Eye (tissue), 1 donor: ENCODE measurements around the gene TRAP1.

Experiments used
- DNase-seq: peaks from one replicate; pipeline ENCODE4 v3.0.0-alpha.2; 2015

Gene TRAP1

GRCh38 chr16:3712861-3713372 is 4.4 kb downstream of the TRAP1 start:
- DNase-seq, result no peak

- no peak for DNase-seq
Observed at GRCh38 chr16:3706253-3707012, 10.9 kb downstream of the TRAP1 start.

- no peak for DNase-seq
Observed at GRCh38 chr16:3702082-3702481, 15.2 kb downstream of the TRAP1 start.

GRCh38 chr16:3701531-3701930 is 15.8 kb downstream of the TRAP1 start:
- DNase-seq, result no peak

GRCh38 chr16:3698941-3699340 is 18.4 kb downstream of the TRAP1 start:
- DNase-seq, result no peak

GRCh38 chr16:3696425-3697218 is 20.7 kb downstream of the TRAP1 start:
- DNase-seq, result peak; percentile 25

- peak; percentile 45 for DNase-seq
Observed at GRCh38 chr16:3695610-3696369, 21.5 kb downstream of the TRAP1 start.

GRCh38 chr16:3694051-3694450 is 23.3 kb downstream of the TRAP1 start:
- no peak for DNase-seq

GRCh38 chr16:3691761-3692160 is 25.6 kb downstream of the TRAP1 start:
- DNase-seq, result no peak

- DNase-seq, result no peak
Observed at GRCh38 chr16:3690980-3691720, 26.2 kb downstream of the TRAP1 start.

GRCh38 chr16:3690470-3690928 is 26.8 kb downstream of the TRAP1 start:
- DNase-seq, result peak; percentile 94

GRCh38 chr16:3689731-3690130 is 27.6 kb downstream of the TRAP1 start:
- DNase-seq, result no peak

- no peak for DNase-seq
Observed at GRCh38 chr16:3687792-3688191, 29.5 kb downstream of the TRAP1 start.

- DNase-seq, result no peak
Observed at GRCh38 chr16:3687021-3687420, 30.3 kb downstream of the TRAP1 start.

- DNase-seq, result no peak
Observed at GRCh38 chr16:3681206-3681605, 36.1 kb downstream of the TRAP1 start.

- no peak for DNase-seq
Observed at GRCh38 chr16:3677994-3678393, 39.3 kb downstream of the TRAP1 start.

GRCh38 chr16:3675601-3676130 is 41.7 kb downstream of the TRAP1 start:
- no peak for DNase-seq

- no peak for DNase-seq
Observed at GRCh38 chr16:3674513-3675295, 42.6 kb downstream of the TRAP1 start.

GRCh38 chr16:3673676-3674377 is 43.5 kb downstream of the TRAP1 start:
- no peak for DNase-seq

GRCh38 chr16:3673201-3673600 is 44.1 kb downstream of the TRAP1 start:
- no peak for DNase-seq
